Measurements from ENCODE around the gene VPS54.

DNA sequence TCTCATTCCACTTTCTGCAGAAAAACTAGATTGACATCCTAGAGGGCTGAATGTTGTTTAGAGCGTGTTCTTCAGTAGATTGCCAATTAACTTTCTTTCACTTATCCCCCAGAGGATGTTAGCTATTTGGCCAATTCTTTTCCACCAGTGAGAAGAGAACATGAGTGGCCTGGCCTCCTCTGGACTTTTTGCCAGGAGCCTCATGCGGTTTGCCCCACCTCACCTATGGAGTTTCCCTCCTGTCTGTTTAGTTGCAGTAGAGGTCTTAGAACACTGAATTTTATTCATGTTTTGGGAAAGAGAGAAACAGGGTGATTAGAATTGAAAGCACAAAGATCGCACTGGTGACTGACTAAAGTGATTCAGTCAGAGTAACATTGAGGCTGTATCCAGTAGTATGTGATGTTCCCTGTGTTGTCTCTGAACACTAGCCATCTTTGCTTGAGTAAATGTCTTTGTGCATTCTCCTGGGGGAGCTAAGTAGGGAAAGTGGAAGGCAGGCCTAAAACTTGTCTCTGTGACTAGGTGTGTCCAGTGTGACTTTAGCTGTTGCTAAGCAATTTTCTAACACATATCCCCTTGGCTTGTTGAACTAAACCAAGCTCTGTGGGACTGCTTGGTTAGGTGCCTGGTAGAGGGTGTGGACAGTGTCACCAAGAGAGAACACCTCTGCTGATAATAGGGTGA is 143.5 kb downstream of the VPS54 start:
- TF ChIP-seq, protein P1, sequence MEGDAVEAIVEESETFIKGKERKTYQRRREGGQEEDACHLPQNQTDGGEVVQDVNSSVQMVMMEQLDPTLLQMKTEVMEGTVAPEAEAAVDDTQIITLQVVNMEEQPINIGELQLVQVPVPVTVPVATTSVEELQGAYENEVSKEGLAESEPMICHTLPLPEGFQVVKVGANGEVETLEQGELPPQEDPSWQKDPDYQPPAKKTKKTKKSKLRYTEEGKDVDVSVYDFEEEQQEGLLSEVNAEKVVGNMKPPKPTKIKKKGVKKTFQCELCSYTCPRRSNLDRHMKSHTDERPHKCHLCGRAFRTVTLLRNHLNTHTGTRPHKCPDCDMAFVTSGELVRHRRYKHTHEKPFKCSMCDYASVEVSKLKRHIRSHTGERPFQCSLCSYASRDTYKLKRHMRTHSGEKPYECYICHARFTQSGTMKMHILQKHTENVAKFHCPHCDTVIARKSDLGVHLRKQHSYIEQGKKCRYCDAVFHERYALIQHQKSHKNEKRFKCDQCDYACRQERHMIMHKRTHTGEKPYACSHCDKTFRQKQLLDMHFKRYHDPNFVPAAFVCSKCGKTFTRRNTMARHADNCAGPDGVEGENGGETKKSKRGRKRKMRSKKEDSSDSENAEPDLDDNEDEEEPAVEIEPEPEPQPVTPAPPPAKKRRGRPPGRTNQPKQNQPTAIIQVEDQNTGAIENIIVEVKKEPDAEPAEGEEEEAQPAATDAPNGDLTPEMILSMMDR (IDR thresholded peaks at IDR 0.05 in 2 of 3, conservative IDR thresholded peaks at IDR 0.05 in 1 of 3; ENCODE audit: borderline replicate concordance in 1 of 3, insufficient read depth in 1 of 3, low read depth in 2 of 3, low read length in 2 of 3) = no peak
- TF ChIP-seq RAD21 (IDR thresholded peaks at IDR 0.05; ENCODE audit: low read depth) (no peak), POLR2A (IDR thresholded peaks at IDR 0.05; ENCODE audit: borderline replicate concordance, extremely low read depth, insufficient read depth, insufficient read length) (no peak), MAX (IDR thresholded peaks at IDR 0.05) (no peak), CEBPB (IDR thresholded peaks at IDR 0.05; ENCODE audit: low read depth) (no peak), EZH2 (IDR thresholded peaks at IDR 0.05) (no peak), JUND (IDR thresholded peaks at IDR 0.05) (no peak)
